H1 (cell line): Measurements from ENCODE around the gene ZYX.

Source experiments
- CREB1 ChIP-seq: IDR thresholded peaks from 2 replicates; pipeline ENCODE4 v1.6.1; 2012; ENCODE audit warnings: inconsistent platforms
- POLR2A ChIP-seq, 2 experiments: IDR thresholded peaks; 1 replicate in 1 of 2; 2 replicates in 1 of 2; pipeline ENCODE4 v1.6.1; 2011; ENCODE audit warnings: low read depth in 2 of 2, low read length in 2 of 2, mild to moderate bottlenecking in 2 of 2; ENCODE audit errors: control extremely low read depth in 1 of 2
- SIX5 ChIP-seq: IDR thresholded peaks from 2 replicates; pipeline ENCODE4 v1.6.1; 2011; ENCODE audit warnings: mild to moderate bottlenecking, low read depth, low read length
- TF ChIP-seq, protein P1 (sequence below), 3 experiments: IDR thresholded peaks; 1 replicate in 2 of 3; 2 replicates in 1 of 3; pipeline versions ENCODE4 v1.5.1 to v1.6.1; 2011; ENCODE audit warnings: low read length in 3 of 3, mild to moderate bottlenecking in 3 of 3, inconsistent platforms in 2 of 3, low read depth in 1 of 3, moderate library complexity in 1 of 3; ENCODE audit not compliant: insufficient read depth in 1 of 3; ENCODE audit errors: control extremely low read depth in 1 of 3

DNA sequence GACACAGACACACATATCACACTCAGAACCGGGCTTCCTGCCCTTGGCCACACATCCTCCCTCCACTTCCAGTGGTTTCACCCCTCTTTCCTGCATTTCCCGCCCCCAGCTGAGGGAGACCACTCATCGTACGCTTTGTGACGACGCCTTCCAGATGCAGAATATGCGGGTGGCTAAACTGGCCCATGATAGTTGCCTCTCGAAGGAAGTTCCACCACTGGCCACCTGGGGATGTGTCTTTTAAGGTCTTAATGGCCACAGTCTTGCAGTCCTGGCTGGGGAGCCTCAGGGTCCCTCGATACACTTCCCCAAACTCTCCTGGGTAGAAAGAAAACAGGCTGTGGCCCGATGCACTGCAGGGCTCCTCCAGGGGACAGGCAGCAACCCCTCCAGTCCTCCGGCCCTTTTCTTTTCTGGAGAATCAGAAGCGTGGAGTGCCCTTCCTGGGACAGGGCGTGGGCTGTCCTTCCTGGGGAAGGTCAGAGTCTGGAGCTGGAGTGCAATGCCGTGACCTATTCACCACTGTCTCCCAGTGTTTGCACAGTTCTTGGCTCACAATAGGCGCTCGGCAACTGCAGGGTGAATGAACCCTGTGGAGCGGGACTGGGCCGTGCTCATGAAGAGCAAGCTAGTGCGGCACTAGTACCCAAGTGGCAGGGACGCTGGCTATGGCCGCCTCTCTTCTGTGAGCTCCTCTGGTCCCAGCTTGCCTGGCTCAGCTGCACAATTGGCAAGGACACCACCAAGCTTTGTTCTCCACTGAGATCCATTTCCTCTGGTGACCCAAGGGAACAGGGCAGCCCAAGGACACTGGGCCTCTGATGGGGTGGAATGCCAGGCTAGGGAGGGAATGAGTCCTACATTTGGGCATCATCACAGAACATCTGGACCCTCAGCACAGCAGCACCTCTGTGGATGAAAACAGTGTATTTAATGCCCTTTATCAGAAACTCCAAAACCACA is 14.3 kb downstream of the ZYX start:
- TF ChIP-seq SIX5 (no peak), CREB1 (no peak), POLR2A (IDR thresholded peaks at IDR 0.05; ENCODE audit: control extremely low read depth in 1 of 2, low read depth in 2 of 2, low read length in 2 of 2) (no peak)
- TF ChIP-seq, protein P1, sequence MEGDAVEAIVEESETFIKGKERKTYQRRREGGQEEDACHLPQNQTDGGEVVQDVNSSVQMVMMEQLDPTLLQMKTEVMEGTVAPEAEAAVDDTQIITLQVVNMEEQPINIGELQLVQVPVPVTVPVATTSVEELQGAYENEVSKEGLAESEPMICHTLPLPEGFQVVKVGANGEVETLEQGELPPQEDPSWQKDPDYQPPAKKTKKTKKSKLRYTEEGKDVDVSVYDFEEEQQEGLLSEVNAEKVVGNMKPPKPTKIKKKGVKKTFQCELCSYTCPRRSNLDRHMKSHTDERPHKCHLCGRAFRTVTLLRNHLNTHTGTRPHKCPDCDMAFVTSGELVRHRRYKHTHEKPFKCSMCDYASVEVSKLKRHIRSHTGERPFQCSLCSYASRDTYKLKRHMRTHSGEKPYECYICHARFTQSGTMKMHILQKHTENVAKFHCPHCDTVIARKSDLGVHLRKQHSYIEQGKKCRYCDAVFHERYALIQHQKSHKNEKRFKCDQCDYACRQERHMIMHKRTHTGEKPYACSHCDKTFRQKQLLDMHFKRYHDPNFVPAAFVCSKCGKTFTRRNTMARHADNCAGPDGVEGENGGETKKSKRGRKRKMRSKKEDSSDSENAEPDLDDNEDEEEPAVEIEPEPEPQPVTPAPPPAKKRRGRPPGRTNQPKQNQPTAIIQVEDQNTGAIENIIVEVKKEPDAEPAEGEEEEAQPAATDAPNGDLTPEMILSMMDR (IDR thresholded peaks at IDR 0.05; ENCODE audit: control extremely low read depth in 1 of 3, insufficient read depth in 1 of 3, low read depth in 1 of 3, low read length in 3 of 3) = peak in 2 of 3 experiments; percentile 14 to 24; a peak in 2 of 4 replicates
